Measurements from ENCODE around the gene TSPAN2. TPM values are rescaled to one million over a fixed set of nuclear protein-coding genes. Genes with fewer than 3 reads are reported as not detected.

Gene TSPAN2
- total and polyA plus RNA-seq, 9 of the 15 experiments (the other 6 are each of a cell fraction or from before 2014, with no cell fraction given): not detected

DNA sequence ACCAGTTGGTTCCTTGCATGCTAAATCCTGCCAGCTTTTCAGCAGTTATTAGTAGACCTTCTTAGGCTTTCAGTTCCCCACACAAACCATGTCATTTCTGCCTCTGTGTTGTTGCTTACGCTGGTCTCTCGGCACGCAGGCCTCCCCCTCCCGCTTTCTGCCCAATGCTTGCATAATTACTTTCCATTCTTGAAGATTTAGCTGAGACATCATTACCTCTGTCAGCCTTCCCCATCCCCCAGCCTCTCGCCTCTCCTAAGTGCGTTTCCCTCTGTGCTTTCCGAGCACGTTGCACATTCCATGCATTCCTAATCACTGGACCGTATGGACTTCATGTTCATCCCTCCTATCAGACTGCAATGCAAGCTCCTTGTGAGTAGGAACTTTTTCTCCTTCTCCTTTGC is 32.9 kb downstream of the TSPAN2 start (continued):
- TF ChIP-seq, protein P1, sequence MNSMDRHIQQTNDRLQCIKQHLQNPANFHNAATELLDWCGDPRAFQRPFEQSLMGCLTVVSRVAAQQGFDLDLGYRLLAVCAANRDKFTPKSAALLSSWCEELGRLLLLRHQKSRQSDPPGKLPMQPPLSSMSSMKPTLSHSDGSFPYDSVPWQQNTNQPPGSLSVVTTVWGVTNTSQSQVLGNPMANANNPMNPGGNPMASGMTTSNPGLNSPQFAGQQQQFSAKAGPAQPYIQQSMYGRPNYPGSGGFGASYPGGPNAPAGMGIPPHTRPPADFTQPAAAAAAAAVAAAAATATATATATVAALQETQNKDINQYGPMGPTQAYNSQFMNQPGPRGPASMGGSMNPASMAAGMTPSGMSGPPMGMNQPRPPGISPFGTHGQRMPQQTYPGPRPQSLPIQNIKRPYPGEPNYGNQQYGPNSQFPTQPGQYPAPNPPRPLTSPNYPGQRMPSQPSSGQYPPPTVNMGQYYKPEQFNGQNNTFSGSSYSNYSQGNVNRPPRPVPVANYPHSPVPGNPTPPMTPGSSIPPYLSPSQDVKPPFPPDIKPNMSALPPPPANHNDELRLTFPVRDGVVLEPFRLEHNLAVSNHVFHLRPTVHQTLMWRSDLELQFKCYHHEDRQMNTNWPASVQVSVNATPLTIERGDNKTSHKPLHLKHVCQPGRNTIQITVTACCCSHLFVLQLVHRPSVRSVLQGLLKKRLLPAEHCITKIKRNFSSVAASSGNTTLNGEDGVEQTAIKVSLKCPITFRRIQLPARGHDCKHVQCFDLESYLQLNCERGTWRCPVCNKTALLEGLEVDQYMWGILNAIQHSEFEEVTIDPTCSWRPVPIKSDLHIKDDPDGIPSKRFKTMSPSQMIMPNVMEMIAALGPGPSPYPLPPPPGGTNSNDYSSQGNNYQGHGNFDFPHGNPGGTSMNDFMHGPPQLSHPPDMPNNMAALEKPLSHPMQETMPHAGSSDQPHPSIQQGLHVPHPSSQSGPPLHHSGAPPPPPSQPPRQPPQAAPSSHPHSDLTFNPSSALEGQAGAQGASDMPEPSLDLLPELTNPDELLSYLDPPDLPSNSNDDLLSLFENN (IDR thresholded peaks at IDR 0.05; ENCODE audit: low read depth in 2 of 2, low read length in 2 of 2): no peak
- TF ChIP-seq ZNF717 (CRISPR knock-in tag; IDR thresholded peaks at IDR 0.05) (no peak), ZNF384 (IDR thresholded peaks at IDR 0.05; ENCODE audit: low read depth, low read length) (no peak), ZFP1 (CRISPR knock-in tag; IDR thresholded peaks at IDR 0.05) (no peak), CHD2 (IDR thresholded peaks at IDR 0.05; ENCODE audit: low read depth, low read length) (no peak), HDAC2 (IDR thresholded peaks at IDR 0.05) (no peak), HBP1 (CRISPR knock-in tag; IDR thresholded peaks at IDR 0.05) (no peak)
- TF ChIP-seq, protein P2, sequence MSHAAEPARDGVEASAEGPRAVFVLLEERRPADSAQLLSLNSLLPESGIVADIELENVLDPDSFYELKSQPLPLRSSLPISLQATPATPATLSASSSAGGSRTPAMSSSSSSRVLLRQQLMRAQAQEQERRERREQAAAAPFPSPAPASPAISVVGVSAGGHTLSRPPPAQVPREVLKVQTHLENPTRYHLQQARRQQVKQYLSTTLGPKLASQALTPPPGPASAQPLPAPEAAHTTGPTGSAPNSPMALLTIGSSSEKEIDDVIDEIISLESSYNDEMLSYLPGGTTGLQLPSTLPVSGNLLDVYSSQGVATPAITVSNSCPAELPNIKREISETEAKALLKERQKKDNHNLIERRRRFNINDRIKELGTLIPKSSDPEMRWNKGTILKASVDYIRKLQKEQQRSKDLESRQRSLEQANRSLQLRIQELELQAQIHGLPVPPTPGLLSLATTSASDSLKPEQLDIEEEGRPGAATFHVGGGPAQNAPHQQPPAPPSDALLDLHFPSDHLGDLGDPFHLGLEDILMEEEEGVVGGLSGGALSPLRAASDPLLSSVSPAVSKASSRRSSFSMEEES (CRISPR knock-in tag; IDR thresholded peaks at IDR 0.05): no peak

Measured in K562 (cell line).